HUES6 (cell line): ENCODE results near the gene DUSP1.

Source experiments
- H3K27ac ChIP-seq: 2 replicates; pipeline ENCODE4 v1.7.0; 2013; ENCODE audit warnings: low read depth, mild to moderate bottlenecking, low read length, inconsistent platforms
- H3K27me3 ChIP-seq: 2 replicates; pipeline ENCODE4 v1.6.1; 2013; ENCODE audit warnings: low read length; ENCODE audit not compliant: control insufficient read depth, insufficient read depth
- H3K36me3 ChIP-seq: 2 replicates; pipeline ENCODE4 v1.6.1; 2013; ENCODE audit warnings: low read length; ENCODE audit not compliant: control insufficient read depth, insufficient read depth
- H3K4me1 ChIP-seq: 2 replicates; pipeline ENCODE4 v1.6.1; 2013; ENCODE audit warnings: low read length; ENCODE audit not compliant: control insufficient read depth, insufficient read depth
- H3K4me3 ChIP-seq: 2 replicates; pipeline ENCODE4 v1.5.1; 2013; ENCODE audit warnings: low read depth, low read length
- H3K9ac ChIP-seq: one replicate; pipeline ENCODE4 v1.6.1; 2013; ENCODE audit warnings: mild to moderate bottlenecking, low read length
- H3K9me3 ChIP-seq: 2 replicates; pipeline ENCODE4 v1.6.1; 2013; ENCODE audit warnings: low read depth, low read length; ENCODE audit not compliant: control insufficient read depth, insufficient read depth

The DUSP1 gene

DNA sequence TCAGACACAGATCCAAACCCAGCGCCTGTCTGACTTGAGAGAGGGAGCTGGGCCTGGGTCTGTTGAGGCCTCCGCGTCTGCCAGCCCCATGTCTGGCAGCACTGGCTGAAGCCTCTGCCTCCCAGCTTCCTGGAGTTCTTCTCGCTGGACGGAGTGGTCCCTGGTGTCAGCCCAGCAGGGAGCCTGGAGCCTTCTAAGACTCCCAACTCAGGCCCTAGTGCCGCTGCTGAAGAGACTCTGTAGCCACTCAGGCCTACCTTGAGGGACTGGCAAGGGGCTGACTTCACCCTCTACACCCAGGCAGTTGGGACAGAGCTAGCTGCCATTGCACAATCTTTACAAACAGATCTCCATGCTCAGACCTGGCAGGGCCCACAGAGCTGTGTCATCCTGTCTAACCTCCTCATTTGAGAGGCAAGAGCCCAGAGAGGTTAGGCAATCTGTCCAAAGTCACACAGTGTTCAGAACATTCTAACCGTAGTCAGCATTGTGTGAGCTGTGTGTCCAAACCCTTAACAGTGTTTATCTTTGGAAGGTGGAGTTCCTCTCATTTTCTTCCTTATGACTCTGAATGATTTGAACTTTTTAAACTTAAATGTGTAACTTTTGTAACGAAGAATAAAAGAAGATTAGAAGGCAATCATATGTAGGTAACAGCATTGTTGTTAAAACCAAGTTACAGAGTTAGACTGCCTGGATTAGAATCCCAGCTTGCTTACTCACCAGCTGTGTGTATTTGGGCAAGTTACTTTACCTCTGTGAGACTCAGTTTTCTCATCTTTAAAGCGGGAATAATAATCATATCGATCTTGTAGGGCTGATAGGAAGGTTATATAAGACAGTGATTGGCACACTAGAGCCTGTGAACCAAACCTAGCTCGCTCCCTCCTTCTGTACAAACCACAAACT lies 4.6 kb upstream of the DUSP1 start:
- no peak overlapping the region for H3K27ac ChIP-seq
- no peaks in the 10 kb centered on the region for H3K9me3 ChIP-seq
- H3K36me3 ChIP-seq: no peaks in the 10 kb centered on the region
- H3K9ac ChIP-seq: no peak overlapping the region
- peaks cover 17% of the 10 kb centered on the region; the same call in 1 of the 2 replicates for H3K4me1 ChIP-seq
- H3K27me3 ChIP-seq: peaks cover 13% of the 10 kb centered on the region; the same call in 1 of the 2 replicates
- H3K4me3 ChIP-seq: no peak overlapping the region

DNA sequence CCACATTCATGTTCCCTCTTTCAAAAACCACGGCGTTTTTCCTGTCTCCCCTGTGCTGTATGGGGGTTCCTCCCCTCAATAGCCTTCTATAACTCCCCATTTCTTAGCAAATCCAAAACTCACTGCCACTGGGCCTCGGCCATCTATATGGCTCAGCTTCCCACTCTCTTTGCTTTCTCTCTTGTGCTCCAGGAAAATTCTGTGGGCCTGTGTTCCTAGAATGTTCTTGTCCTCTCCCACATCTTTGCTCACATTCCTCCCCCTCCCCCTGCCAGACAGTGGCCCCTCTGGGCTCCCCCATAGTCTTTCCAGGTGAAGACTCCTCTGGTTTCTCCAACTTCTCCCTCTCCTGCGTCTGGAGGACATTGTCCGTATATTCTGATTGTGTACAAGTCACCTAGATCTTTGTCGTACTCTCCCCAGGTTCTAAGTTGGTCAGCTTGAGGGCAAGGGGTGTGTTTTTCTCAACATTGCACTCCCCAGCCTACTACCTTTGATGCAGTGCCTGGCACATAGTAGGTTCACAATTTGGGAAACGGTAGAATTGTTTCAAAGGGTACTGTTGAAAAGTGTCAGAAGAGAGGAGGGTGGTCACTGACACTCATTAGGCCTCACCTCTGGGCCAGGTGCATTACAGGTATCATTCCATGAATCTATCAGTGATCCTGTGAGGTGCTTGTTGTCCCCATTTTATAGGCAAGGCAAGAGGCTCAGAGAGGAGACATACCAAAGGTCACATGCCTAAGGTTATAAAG lies 3.7 kb upstream of the DUSP1 start:
- Histone ChIP-seq H3K9me3 (no peaks in the 10 kb centered on the region), H3K27me3 (peaks cover 19% of the 10 kb centered on the region; the same call in 1 of the 2 replicates), H3K4me3 (no peak overlapping the region), H3K9ac (no peak overlapping the region), H3K4me1 (peaks cover 21% of the 10 kb centered on the region), H3K36me3 (no peaks in the 10 kb centered on the region), H3K27ac (no peak overlapping the region)

GRCh38 chr5:172773481-172774469 lies 2.8 kb upstream of the DUSP1 start:
- H3K27ac ChIP-seq: no peak overlapping the region
- peaks cover 26% of the 10 kb centered on the region for H3K4me1 ChIP-seq
- H3K4me3 ChIP-seq: no peak overlapping the region
- no peaks in the 10 kb centered on the region for H3K9me3 ChIP-seq
- peaks cover 20% of the 10 kb centered on the region; the same call in 1 of the 2 replicates for H3K27me3 ChIP-seq
- no peak overlapping the region for H3K9ac ChIP-seq
- H3K36me3 ChIP-seq: peaks cover 8% of the 10 kb centered on the region

DNA sequence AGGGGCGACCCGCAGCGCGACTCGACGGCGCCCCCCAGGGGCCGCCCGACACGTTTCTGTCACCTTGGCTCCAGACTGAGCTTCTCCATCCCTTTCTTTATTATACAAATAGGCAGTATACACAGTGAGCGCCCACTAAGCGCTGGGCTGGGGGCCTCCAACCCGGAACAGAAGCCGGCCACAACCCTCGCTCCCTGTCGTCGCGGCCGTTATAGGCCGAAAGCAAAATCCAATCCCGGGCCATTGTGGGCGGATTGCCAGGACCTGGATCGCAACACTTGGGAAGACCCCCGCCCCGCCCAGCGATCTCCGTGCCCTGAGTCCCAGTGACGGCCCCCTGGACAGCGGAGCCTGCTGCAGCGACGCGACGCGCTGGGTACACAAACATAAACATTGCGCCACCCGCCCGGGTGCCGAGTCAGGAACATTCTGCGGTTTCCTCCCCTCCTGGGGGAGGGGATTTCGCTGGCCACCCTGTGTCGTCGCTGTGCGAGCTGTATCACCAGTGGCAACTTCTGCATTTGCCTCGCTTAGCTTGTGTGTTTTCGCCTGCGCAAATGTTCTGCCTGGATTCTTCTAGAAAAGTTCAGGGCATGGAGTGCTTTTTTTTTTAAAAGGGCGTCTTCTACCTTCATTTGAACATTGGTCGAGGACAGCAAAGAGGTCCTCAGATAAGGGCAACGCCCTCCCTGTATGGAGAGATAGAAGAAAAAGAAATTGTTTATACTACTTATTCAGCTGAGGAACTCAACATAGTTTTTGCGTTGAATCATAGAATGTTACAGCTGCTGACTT lies 1.3 kb upstream of the DUSP1 start:
- no peak overlapping the region; the same call in 1 of the 2 replicates for H3K27ac ChIP-seq
- H3K27me3 ChIP-seq: peaks cover 20% of the 10 kb centered on the region; the same call in 1 of the 2 replicates
- H3K4me3 ChIP-seq: peak overlapping the region; percentile 93
- no peaks in the 10 kb centered on the region for H3K9me3 ChIP-seq
- H3K36me3 ChIP-seq: peaks cover 22% of the 10 kb centered on the region
- peak overlapping the region; percentile 79 for H3K9ac ChIP-seq
- peaks cover 16% of the 10 kb centered on the region for H3K4me1 ChIP-seq

- peaks cover 20% of the 10 kb centered on the region; the same call in 1 of the 2 replicates for H3K27me3 ChIP-seq
- peaks cover 16% of the 10 kb centered on the region for H3K4me1 ChIP-seq
- H3K9me3 ChIP-seq: no peaks in the 10 kb centered on the region
- peaks cover 22% of the 10 kb centered on the region for H3K36me3 ChIP-seq
- H3K4me3 ChIP-seq: peak overlapping the region; percentile 93
- H3K27ac ChIP-seq: peak overlapping the region; percentile 94; the same call in 1 of the 2 replicates
- H3K9ac ChIP-seq: peak overlapping the region; percentile 79
These were observed 580 bp upstream of the DUSP1 start for GRCh38 chr5:172771439-172772111.

DNA sequence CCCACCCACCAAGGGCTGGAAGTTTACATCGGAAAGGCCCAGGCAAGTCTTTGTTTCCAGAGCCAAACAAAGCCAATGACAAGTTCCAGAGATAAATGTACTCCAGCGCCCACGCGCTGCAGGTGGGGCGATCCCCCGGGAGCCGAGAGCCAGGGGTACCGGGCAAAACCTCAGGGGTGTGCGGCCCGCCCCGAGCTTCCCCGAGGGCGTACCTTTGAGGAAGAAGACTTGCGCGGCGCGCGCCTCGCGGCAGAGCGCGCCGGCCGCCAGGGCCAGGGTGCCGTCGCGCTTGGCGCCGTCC lies 671 bp downstream of the DUSP1 start:
- Histone ChIP-seq H3K9me3 (no peaks in the 10 kb centered on the region), H3K27me3 (peaks cover 20% of the 10 kb centered on the region; the same call in 1 of the 2 replicates), H3K36me3 (peaks cover 22% of the 10 kb centered on the region), H3K27ac (no peak overlapping the region), H3K9ac (peak overlapping the region; percentile 97), H3K4me3 (peak overlapping the region; percentile 93), H3K4me1 (peaks cover 22% of the 10 kb centered on the region)

DNA sequence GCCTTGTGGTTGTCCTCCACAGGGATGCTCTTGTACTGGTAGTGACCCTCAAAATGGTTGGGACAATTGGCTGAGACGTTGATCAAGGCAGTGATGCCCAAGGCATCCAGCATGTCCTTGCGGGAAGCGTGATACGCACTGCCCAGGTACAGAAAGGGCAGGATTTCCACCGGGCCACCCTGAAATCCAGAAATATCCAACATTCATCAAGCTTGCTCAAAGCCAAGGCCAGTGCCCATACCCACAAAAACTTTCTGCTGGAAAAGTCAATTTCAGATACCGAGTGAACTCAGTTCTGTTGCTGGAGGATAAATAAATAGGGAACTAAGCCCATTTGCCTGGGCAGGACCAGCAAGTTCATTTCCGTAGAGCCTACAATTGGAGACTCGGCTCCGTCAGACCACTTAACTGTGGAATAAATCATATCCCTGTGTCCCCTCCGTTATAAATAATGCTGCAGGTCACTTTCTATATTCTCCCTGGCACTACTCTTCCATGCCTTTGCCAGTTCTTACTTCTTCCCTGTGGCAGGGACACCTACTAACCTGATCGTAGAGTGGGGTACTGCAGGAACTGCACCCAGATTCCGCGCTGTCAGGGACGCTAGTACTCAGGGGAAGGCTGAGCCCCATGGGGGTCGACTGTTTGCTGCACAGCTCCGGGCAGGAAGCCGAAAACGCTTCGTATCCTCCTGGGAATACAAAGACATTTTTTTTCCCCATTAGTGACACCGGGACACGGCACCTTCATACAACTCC lies 1.2 kb downstream of the DUSP1 start:
- H3K9ac ChIP-seq: peak overlapping the region; percentile 97
- peak overlapping the region; percentile 93 for H3K4me3 ChIP-seq
- peaks cover 20% of the 10 kb centered on the region; the same call in 1 of the 2 replicates for H3K27me3 ChIP-seq
- peaks cover 22% of the 10 kb centered on the region for H3K36me3 ChIP-seq
- H3K27ac ChIP-seq: no peak overlapping the region
- peaks cover 27% of the 10 kb centered on the region for H3K4me1 ChIP-seq
- no peaks in the 10 kb centered on the region for H3K9me3 ChIP-seq

GRCh38 chr5:172769342-172769615 lies 1.7 kb downstream of the DUSP1 start:
- H3K4me3 ChIP-seq: peak overlapping the region; percentile 93
- H3K27ac ChIP-seq: no peak overlapping the region
- H3K36me3 ChIP-seq: peaks cover 22% of the 10 kb centered on the region
- no peaks in the 10 kb centered on the region for H3K9me3 ChIP-seq
- H3K4me1 ChIP-seq: peaks cover 30% of the 10 kb centered on the region
- H3K9ac ChIP-seq: no peak overlapping the region
- peaks cover 20% of the 10 kb centered on the region; the same call in 1 of the 2 replicates for H3K27me3 ChIP-seq

DNA sequence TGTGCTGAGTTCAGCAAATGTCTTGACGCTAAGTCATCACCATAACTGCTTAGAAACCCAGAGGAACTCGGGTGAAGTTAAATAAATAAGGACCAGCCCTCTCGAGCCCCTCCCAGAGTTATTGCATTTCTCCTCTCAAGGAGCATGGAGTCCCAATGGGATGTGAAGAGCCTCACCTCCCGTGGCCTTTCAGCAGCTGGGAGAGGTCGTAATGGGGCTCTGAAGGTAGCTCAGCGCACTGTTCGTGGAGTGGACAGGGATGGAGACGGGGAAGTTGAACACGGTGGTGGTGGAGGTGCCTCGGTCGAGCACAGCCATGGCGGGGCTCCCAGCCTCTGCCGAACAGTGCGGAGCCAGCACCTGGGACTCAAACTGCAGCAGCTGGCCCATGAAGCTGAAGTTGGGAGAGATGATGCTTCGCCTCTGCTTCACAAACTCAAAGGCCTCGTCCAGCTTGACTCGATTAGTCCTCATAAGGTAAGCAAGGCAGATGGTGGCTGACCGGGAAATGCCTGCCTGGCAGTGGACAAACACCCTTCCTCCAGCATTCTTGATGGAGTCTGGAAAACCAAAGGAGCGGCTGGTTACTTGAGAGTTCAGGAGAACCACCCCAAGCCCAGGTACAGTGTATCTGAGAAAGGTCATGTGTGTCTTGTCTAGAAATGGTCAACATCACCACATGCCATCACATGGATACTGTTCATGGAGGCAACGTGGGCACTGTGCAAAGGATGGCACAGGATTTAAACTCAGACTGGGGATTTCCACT lies 2.2 kb downstream of the DUSP1 start:
- Histone ChIP-seq H3K36me3 (peaks cover 22% of the 10 kb centered on the region), H3K9me3 (no peaks in the 10 kb centered on the region), H3K4me1 (peaks cover 30% of the 10 kb centered on the region), H3K27me3 (peaks cover 18% of the 10 kb centered on the region; the same call in 1 of the 2 replicates), H3K27ac (no peak overlapping the region), H3K9ac (no peak overlapping the region), H3K4me3 (peak overlapping the region; percentile 93)
